ENCODE data around the gene IFT172.

DNA sequence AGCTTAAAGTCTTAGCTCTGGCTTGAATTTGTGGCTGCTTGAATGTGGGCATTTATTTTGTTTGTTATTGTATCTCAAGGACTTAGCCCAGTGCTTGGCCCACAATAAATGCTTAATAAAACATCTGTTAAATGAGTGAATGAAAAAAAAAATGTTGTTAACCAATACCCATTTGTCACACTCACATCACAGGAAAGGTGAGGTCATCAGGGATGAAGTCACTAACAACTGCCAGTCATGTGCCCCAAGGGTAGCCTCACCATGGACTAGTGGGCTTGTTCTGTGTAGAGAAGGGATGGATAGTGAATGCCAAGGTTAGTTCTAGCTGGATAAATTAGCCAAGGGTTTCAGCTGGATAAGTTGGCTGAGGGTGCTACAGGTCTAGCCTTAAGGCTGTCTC is 58.1 kb downstream of the IFT172 start:
- TF ChIP-seq POLR2AphosphoS5 (IDR thresholded peaks at IDR 0.05) (no peak), POLR2A (IDR thresholded peaks at IDR 0.05) (no peak)
- TF ChIP-seq, protein P1, sequence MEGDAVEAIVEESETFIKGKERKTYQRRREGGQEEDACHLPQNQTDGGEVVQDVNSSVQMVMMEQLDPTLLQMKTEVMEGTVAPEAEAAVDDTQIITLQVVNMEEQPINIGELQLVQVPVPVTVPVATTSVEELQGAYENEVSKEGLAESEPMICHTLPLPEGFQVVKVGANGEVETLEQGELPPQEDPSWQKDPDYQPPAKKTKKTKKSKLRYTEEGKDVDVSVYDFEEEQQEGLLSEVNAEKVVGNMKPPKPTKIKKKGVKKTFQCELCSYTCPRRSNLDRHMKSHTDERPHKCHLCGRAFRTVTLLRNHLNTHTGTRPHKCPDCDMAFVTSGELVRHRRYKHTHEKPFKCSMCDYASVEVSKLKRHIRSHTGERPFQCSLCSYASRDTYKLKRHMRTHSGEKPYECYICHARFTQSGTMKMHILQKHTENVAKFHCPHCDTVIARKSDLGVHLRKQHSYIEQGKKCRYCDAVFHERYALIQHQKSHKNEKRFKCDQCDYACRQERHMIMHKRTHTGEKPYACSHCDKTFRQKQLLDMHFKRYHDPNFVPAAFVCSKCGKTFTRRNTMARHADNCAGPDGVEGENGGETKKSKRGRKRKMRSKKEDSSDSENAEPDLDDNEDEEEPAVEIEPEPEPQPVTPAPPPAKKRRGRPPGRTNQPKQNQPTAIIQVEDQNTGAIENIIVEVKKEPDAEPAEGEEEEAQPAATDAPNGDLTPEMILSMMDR (IDR thresholded peaks at IDR 0.05) = no peak
